Hepatocyte (in vitro differentiated cells): ENCODE data around the gene ZEB2. TPM values are rescaled to one million over a fixed set of nuclear protein-coding genes. Genes with fewer than 3 reads are reported as not detected.

ENCODE experiments used
- DNase-seq: peaks from one replicate; pipeline ENCODE4 v3.0.0-alpha.2; 2016; ENCODE audit warnings: low spot score
- H2AFZ ChIP-seq: fragments of 200-600 bp; sonication (generic); 2 replicates; pipeline ENCODE4 v1.6.0; 2016; ENCODE audit warnings: antibody characterized with exemption, mild to moderate bottlenecking
- H3K27ac ChIP-seq: fragments of 200-600 bp; sonication (generic); 2 replicates; pipeline ENCODE4 v1.5.1; 2016; ENCODE audit warnings: mild to moderate bottlenecking
- H3K27me3 ChIP-seq: fragments of 200-600 bp; sonication (generic); 2 replicates; pipeline ENCODE4 v1.6.1; 2016
- H3K36me3 ChIP-seq: fragments of 200-600 bp; sonication (generic); replicated peaks from 2 replicates; pipeline ENCODE4 v1.5.1; 2016; ENCODE audit warnings: low read depth; ENCODE audit not compliant: insufficient read depth
- H3K4me1 ChIP-seq: fragments of 200-600 bp; sonication (generic); 2 replicates; pipeline ENCODE4 v1.5.1; 2016; ENCODE audit warnings: mild to moderate bottlenecking, moderate library complexity; ENCODE audit not compliant: insufficient read depth
- H3K4me2 ChIP-seq: fragments of 200-600 bp; sonication (generic); 2 replicates; pipeline ENCODE4 v1.6.0; 2016
- H3K4me3 ChIP-seq: fragments of 200-600 bp; sonication (generic); 2 replicates; pipeline ENCODE4 v1.5.1; 2016; ENCODE audit warnings: mild to moderate bottlenecking
- H3K79me2 ChIP-seq: fragments of 200-600 bp; sonication (generic); 2 replicates; pipeline ENCODE4 v1.6.0; 2017; ENCODE audit warnings: mild to moderate bottlenecking
- H3K9me2 ChIP-seq: fragments of 200-600 bp; sonication (generic); replicated peaks from 2 replicates; pipeline ENCODE4 v1.6.0; 2017; ENCODE audit warnings: mild to moderate bottlenecking; ENCODE audit not compliant: insufficient read depth
- H3K9me3 ChIP-seq: fragments of 200-600 bp; sonication (generic); 2 replicates; pipeline ENCODE4 v1.5.1; 2016; ENCODE audit warnings: low read depth, mild to moderate bottlenecking
- H4K20me1 ChIP-seq: fragments of 200-600 bp; sonication (generic); 2 replicates; pipeline ENCODE4 v1.6.0; 2016; ENCODE audit warnings: mild to moderate bottlenecking; ENCODE audit not compliant: insufficient read depth, poor library complexity, severe bottlenecking
- EZH2 ChIP-seq: fragments of 200-600 bp; sonication (generic); IDR thresholded peaks from 2 replicates; pipeline ENCODE4 v1.6.1; 2016; ENCODE audit warnings: antibody characterized with exemption, mild to moderate bottlenecking, borderline replicate concordance
- EZH2phosphoT487 ChIP-seq: fragments of 200-600 bp; sonication (generic); IDR thresholded peaks from one replicate; pipeline ENCODE4 v1.6.1; 2018; ENCODE audit warnings: antibody characterized with exemption, mild to moderate bottlenecking, low read depth, moderate library complexity; ENCODE audit not compliant: unreplicated experiment, severe bottlenecking
- WGBS: methylation state at CpG from one replicate; pipeline ENCODE4 v1.1.6; 2016; ENCODE audit warnings: low lambda C conversion rate; ENCODE audit errors: missing lambda C conversion rate; 5-methylcytosine and 5-hydroxymethylcytosine counted together
- polyA plus RNA-seq: library from polyadenylated mRNA; unstranded; fragments of >200 nt; fragmentation: Nextera tagmentation; extraction: Ambion mirVana; gene quantifications from 2 replicates; pipeline ENCODE4 v1.2.1, GENCODE V29; 2016
- total RNA-seq: library from RNA; depleted of rRNA; stranded (reverse); fragments of >200 nt; gene quantifications from 2 replicates; pipeline ENCODE4 v1.2.3, GENCODE V29; 2014
- TF ChIP-seq, protein P1 (sequence below): fragments of 200-600 bp; sonication (generic); IDR thresholded peaks from 2 replicates; pipeline ENCODE4 v1.5.1; 2016; ENCODE audit warnings: antibody characterized with exemption, mild to moderate bottlenecking; ENCODE audit not compliant: poor library complexity

The ZEB2 gene
- total and polyA plus RNA-seq, 2 experiments from 2014 or later = 17.8 to 35.5 TPM

DNA sequence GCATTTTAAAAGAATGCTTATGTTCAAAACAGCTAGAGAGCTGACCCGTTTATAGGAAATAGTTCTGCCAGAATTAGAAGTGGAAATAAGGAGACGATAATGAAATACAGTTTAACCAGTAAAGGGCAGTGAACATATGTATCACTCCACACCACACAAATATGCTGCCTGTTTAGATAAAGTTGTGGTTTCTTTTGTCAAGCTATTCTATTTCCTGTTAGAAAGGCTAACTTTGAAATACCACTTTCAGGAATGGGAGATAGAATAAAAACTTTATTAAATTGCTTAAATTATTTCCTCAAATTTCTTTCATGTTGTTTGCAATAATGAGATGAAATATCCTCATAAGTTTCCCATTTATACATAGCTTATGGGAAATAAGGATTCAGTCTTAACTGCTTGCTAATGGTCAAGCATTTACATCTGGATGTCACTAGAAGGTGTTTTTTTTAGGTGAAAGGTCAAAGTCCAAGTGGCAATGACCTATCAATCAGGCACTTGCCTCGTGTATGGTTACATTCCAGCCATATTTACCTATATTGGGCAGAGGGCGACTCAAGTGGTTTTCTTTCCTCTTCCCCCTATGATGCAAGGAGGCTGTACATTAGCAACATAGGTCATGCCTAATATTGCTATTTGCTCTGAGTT lies 148.9 kb downstream of the ZEB2 start:
- Histone ChIP-seq H3K36me3 (no peaks in the 10 kb centered on the region), H3K9me3 (no peaks in the 10 kb centered on the region), H3K27ac (no peak overlapping the region), H4K20me1 (no peaks in the 10 kb centered on the region), H3K4me3 (no peak overlapping the region), H2AFZ (no peak overlapping the region), H3K27me3 (no peaks in the 10 kb centered on the region), H3K4me2 (no peak overlapping the region), H3K9me2 (no peaks in the 10 kb centered on the region), H3K79me2 (no peaks in the 10 kb centered on the region), H3K4me1 (peaks cover 3% of the 10 kb centered on the region)
- DNase-seq = no peak
- WGBS = 67% methylated on average over 4 of the region's 4 CpGs
- no peak for TF ChIP-seq EZH2
- no peak for TF ChIP-seq EZH2phosphoT487
- TF ChIP-seq, protein P1, sequence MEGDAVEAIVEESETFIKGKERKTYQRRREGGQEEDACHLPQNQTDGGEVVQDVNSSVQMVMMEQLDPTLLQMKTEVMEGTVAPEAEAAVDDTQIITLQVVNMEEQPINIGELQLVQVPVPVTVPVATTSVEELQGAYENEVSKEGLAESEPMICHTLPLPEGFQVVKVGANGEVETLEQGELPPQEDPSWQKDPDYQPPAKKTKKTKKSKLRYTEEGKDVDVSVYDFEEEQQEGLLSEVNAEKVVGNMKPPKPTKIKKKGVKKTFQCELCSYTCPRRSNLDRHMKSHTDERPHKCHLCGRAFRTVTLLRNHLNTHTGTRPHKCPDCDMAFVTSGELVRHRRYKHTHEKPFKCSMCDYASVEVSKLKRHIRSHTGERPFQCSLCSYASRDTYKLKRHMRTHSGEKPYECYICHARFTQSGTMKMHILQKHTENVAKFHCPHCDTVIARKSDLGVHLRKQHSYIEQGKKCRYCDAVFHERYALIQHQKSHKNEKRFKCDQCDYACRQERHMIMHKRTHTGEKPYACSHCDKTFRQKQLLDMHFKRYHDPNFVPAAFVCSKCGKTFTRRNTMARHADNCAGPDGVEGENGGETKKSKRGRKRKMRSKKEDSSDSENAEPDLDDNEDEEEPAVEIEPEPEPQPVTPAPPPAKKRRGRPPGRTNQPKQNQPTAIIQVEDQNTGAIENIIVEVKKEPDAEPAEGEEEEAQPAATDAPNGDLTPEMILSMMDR = no peak

DNA sequence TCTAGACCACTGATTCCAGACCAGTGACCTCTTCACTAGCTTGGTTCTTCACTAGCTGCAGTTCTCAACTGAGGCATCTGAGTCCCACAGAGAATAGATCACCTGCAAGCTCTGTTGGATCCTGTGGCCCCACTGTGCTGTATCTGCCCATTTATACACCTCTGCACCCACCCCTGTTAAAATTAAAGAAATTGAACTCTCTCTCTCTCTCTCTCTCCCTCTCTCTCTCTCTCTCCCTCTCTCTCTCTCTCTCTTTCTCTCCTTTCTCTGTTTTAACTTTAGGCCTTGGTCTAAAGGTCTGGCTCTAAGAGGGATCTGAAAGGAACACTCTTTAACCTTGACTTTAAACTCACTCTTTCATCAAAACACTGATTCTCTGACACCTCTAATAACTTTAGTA lies 150.5 kb downstream of the ZEB2 start:
- no peaks in the 10 kb centered on the region for H3K9me2 ChIP-seq
- TF ChIP-seq EZH2 = no peak
- TF ChIP-seq EZH2phosphoT487 = no peak
- TF ChIP-seq, protein P1 = no peak
- H3K36me3 ChIP-seq = no peaks in the 10 kb centered on the region
- no peaks in the 10 kb centered on the region for H3K9me3 ChIP-seq
- H3K27ac ChIP-seq = no peak overlapping the region
- H3K27me3 ChIP-seq = no peaks in the 10 kb centered on the region
- no peak overlapping the region for H2AFZ ChIP-seq
- H3K4me2 ChIP-seq = no peak overlapping the region
- peaks cover 3% of the 10 kb centered on the region for H3K4me1 ChIP-seq
- H3K4me3 ChIP-seq = no peak overlapping the region
- DNase-seq = no peak
- no peaks in the 10 kb centered on the region for H3K79me2 ChIP-seq
- H4K20me1 ChIP-seq = no peaks in the 10 kb centered on the region

DNA sequence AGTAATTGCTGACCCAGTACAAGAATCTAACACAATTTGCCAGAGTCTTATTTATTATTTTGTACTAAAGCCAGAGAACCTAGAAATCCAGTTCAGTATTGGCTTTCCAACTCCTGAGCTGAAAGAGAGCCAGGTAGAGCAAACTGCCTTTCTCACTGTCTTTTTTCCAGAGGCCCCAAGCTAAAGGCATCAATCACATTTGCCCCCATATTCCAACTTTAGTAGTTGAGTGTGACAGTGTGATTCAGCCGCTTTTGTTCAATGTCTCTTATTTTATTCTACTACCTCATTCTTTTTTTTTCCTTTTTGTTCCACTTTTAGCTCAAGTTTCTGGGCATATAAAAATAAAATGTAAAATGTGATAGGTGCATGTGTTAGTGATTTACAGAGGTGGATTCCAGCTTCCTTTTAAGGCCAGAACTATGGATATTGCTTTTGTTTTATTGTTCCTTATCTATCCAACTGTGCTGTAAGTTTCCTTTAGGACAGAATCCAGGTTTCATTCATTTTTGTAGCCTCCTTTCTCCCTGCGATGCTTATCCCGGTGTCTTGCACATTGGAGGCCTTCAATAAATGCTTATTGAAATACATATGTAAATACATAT lies 153.0 kb downstream of the ZEB2 start:
- whole genome bisulfite sequencing = 80% methylated on average over 3 of the region's 3 CpGs
- DNase-seq = no peak
- TF ChIP-seq, protein P1 = no peak
- TF ChIP-seq EZH2phosphoT487 (no peak), EZH2 (no peak)

More for the DNA sequence above, 153.0 kb downstream of the ZEB2 start:
- Histone ChIP-seq H3K4me1 (peaks cover 3% of the 10 kb centered on the region), H4K20me1 (no peaks in the 10 kb centered on the region), H3K79me2 (no peaks in the 10 kb centered on the region), H3K36me3 (no peaks in the 10 kb centered on the region), H3K27ac (no peak overlapping the region), H3K4me2 (no peak overlapping the region), H3K27me3 (no peaks in the 10 kb centered on the region), H3K9me3 (no peaks in the 10 kb centered on the region), H3K4me3 (no peak overlapping the region), H3K9me2 (no peaks in the 10 kb centered on the region), H2AFZ (no peak overlapping the region)
